Keratinocyte (primary cell): ENCODE measurements around the gene RSPH9.

Experiments
- CTCF ChIP-seq, 3 experiments: IDR thresholded peaks in 1 of 3; conservative IDR thresholded peaks in 1 of 3; optimal IDR thresholded peaks in 1 of 3; 2 replicates in 2 of 3; 3 replicates in 1 of 3; pipeline versions ENCODE3 to v1.5.1; 2011; ENCODE audit warnings: low read length in 3 of 3, mild to moderate bottlenecking in 3 of 3, moderate library complexity in 2 of 3, control low read depth in 1 of 3, inconsistent platforms in 1 of 3; ENCODE audit not compliant: insufficient read depth in 2 of 3; ENCODE audit errors: extremely low read depth in 1 of 3
- EZH2 ChIP-seq: IDR thresholded peaks from one replicate; pipeline ENCODE4 v1.6.1; 2012; ENCODE audit warnings: inconsistent platforms, mild to moderate bottlenecking, low read length, moderate library complexity

- no peak for TF ChIP-seq EZH2
- no peak for TF ChIP-seq CTCF (optimal IDR thresholded peaks at IDR 0.05 in 1 of 3, IDR thresholded peaks at IDR 0.05 in 1 of 3, conservative IDR thresholded peaks at IDR 0.05 in 1 of 3; ENCODE audit: extremely low read depth in 1 of 3, insufficient read depth in 2 of 3, low read length in 3 of 3)
Observed at GRCh38 chr6:43634702-43635303, 10.0 kb upstream of the RSPH9 start.
